ENCODE data around the gene NALF2.

The NALF2 gene

GRCh38 chrX:69504626-69505612 lies 793 bp downstream of the NALF2 start:
- no peak for DNase-seq (ENCODE audit: low read depth in 1 of 2, low spot score in 1 of 2)
- TF ChIP-seq CTCF (IDR thresholded peaks at IDR 0.05; ENCODE audit: insufficient read depth, low read length): no peak
- TF ChIP-seq REST (IDR thresholded peaks at IDR 0.05; ENCODE audit: insufficient replicate concordance, low read depth): no peak
- TF ChIP-seq POLR2AphosphoS5 (IDR thresholded peaks at IDR 0.05; ENCODE audit: low read depth): no peak
- TF ChIP-seq SPI1 (IDR thresholded peaks at IDR 0.05; ENCODE audit: borderline replicate concordance, low read depth): no peak
- Histone ChIP-seq H3K4me3 (replicated peaks; ENCODE audit: insufficient read depth, low read length) (no peak overlapping the region), H3K27ac (replicated peaks) (no peak overlapping the region), H3K27me3 (ENCODE audit: insufficient read depth, poor library complexity, severe bottlenecking) (peaks cover 6% of the 10 kb centered on the region)

GRCh38 chrX:69505772-69506616 lies 1.9 kb downstream of the NALF2 start:
- H3K27me3 ChIP-seq (ENCODE audit: insufficient read depth, poor library complexity, severe bottlenecking): peaks cover 6% of the 10 kb centered on the region
- no peak overlapping the region for H3K4me3 ChIP-seq (replicated peaks; ENCODE audit: insufficient read depth, low read length)
- no peak for DNase-seq (ENCODE audit: low read depth in 1 of 2, low spot score in 1 of 2)
- no peak overlapping the region for H3K27ac ChIP-seq (replicated peaks)
- TF ChIP-seq GABPA (IDR thresholded peaks at IDR 0.05; ENCODE audit: low read depth): no peak
- TF ChIP-seq POLR2AphosphoS5 (IDR thresholded peaks at IDR 0.05; ENCODE audit: low read depth): no peak
- TF ChIP-seq CTCF (IDR thresholded peaks at IDR 0.05; ENCODE audit: insufficient read depth, low read length): no peak
- TF ChIP-seq SPI1 (IDR thresholded peaks at IDR 0.05; ENCODE audit: borderline replicate concordance, low read depth): no peak
- TF ChIP-seq REST (IDR thresholded peaks at IDR 0.05; ENCODE audit: insufficient replicate concordance, low read depth): no peak

GRCh38 chrX:69506617-69507499 lies 2.7 kb downstream of the NALF2 start:
- no peak for DNase-seq (ENCODE audit: low read depth in 1 of 2, low spot score in 1 of 2)
- no peak overlapping the region for H3K27ac ChIP-seq (replicated peaks)
- TF ChIP-seq REST (IDR thresholded peaks at IDR 0.05; ENCODE audit: insufficient replicate concordance, low read depth) (no peak), POLR2AphosphoS5 (IDR thresholded peaks at IDR 0.05; ENCODE audit: low read depth) (no peak), CTCF (IDR thresholded peaks at IDR 0.05; ENCODE audit: insufficient read depth, low read length) (no peak), SPI1 (IDR thresholded peaks at IDR 0.05; ENCODE audit: borderline replicate concordance, low read depth) (no peak), GABPA (IDR thresholded peaks at IDR 0.05; ENCODE audit: low read depth) (no peak)
- peaks cover 6% of the 10 kb centered on the region for H3K27me3 ChIP-seq (ENCODE audit: insufficient read depth, poor library complexity, severe bottlenecking)
- H3K4me3 ChIP-seq (replicated peaks; ENCODE audit: insufficient read depth, low read length): no peak overlapping the region
